Fibroblast of skin of left quadriceps (primary cell): ENCODE data around the gene PARD3.
"Not testable (repeated sequence)": the region's sequence is repeated elsewhere in the genome, so short reads cannot be mapped to it uniquely, and the experiment has no call there.

Experiments
- DNase-seq, 2 experiments: peaks; one replicate each; pipeline ENCODE4 v3.0.0-alpha.2; 2013; ENCODE audit warnings: low read depth in 2 of 2

Gene PARD3

GRCh38 chr10:34384372-34384771 lies 430.7 kb downstream of the PARD3 start:
- DNase-seq = no peak

GRCh38 chr10:34382626-34383025 lies 432.5 kb downstream of the PARD3 start:
- DNase-seq = no peak

DNA sequence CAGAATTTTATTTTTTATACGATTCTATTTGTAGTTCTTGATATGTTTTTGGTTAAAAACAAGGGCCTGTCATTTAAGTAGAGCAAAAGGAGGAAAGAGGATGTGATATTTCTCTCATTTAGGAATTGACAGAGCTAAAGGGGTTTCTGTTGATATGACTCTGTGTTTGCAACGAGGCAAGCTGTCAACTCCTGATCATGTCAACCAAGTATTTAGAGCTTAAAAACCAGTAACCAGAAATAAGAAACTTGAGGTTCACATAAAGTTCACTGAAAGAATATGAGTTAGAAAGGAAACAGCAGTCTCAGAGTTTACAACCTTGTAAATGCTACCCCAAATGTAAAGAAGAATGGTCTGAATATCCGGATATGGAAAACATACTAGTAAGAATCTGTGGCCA lies 434.2 kb downstream of the PARD3 start:
- DNase-seq = no peak

DNA sequence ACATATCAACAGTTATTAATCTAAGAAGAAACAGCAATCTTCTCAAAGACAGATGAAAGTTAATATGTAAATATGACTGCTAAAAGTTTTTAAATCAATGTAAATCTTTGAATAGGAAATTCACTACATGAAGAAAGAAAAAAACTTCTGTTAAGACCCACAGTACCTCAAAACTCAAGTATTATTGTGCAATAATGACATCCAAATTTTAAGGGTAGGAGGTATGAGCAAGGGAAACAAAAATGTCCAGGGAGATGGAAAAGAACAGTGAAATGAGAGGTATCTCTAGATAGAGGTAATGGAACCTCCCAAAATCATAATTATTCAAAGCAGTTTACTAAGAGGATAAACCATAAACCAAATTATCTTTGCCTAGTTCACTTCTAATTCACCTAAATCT lies 436.8 kb downstream of the PARD3 start:
- no peak for DNase-seq

GRCh38 chr10:34377833-34378232 lies 437.3 kb downstream of the PARD3 start:
- no peak for DNase-seq

DNA sequence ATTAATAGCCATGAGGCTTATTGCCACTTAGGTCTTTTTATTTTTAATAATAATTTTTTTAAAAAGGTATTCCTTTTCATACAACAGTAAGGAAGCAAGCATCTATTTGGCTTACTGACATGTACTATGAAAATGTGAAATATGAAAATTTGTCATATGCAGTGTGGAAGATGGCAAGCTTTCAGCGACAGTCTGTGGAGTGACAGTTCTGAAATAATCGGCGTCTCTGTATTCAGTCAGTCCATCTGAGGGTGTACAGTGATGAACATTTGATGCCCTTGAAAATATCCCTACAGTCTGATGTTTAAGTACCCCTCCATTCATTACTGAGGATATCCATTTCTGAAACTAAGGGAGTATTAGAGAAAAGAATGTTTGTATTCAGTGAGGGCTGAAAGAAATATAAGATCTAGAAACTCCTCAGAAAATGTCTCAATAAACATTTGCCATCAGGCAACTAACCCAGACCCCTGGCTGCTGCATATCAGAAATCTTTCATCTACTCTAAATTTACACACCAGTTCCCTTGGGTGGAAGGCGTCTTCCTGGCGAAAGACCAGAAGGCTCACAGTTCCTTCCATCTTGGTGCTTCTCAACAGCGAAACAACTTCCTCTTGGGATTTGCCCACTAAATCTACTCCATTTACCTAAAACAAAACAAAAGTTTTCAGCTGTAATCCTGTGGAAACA lies 440.6 kb downstream of the PARD3 start:
- no peak for DNase-seq

GRCh38 chr10:34373211-34373610 lies 441.9 kb downstream of the PARD3 start:
- DNase-seq = no peak

GRCh38 chr10:34372509-34372908 lies 442.6 kb downstream of the PARD3 start:
- DNase-seq = no peak

GRCh38 chr10:34370126-34370525 lies 445.0 kb downstream of the PARD3 start:
- no peak for DNase-seq

- no peak for DNase-seq
Observed at GRCh38 chr10:34369120-34369519, 446.0 kb downstream of the PARD3 start.

- DNase-seq = peak in 1 of 2 experiments; percentile 28
Observed at GRCh38 chr10:34364253-34365037, 450.7 kb downstream of the PARD3 start.

- DNase-seq = no peak
Observed at GRCh38 chr10:34360984-34361383, 454.1 kb downstream of the PARD3 start.

DNA sequence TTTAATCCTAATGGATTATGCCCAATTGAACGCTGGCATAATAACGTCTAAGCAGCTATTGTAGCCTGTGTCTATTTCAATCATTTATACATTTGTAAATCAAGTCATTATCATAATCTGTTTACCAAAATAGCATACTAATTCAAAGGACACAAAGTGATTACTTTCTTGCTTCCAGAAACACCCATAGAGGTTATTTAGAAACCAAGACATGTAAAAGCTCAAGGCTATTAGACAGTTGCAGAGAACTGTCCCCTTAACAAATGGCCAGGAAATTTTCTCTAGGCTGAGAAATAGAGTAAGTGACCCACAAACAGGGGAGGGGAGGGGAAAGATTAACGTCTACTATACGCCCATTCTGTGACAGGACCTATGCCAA lies 455.7 kb downstream of the PARD3 start:
- no peak for DNase-seq

DNA sequence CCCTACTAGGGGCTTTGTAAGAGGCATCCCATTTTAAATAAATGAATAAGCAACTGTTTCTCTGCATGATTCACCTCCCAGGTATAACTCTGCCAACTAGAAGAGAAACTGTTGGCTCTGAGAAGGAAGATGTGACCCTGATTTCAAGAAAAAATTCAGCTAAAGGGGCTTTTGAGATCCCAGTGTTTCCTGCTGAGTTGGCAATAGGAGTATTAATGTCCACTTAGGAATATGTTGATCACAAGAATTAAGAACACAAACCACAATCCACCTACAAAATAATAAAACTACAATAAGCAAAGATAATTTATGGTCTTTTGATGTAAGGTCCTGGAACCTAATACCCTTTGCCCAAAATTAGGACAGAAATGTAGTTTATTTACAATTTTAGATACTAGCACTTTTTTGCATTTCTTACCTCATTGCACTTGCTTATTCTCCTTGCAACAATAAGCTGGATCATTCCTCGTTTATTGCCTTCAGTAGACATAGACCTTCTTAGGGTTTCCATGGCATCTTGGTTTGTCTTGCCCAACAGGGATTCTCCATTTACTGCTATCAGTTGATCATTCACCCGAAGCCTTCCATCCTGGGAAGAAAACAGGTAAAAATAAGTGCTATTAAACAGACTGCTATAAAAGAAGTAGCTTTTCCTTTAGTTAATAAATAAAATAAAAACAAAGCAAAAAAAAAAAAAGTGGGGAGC lies 456.2 kb downstream of the PARD3 start:
- DNase-seq = no peak

DNA sequence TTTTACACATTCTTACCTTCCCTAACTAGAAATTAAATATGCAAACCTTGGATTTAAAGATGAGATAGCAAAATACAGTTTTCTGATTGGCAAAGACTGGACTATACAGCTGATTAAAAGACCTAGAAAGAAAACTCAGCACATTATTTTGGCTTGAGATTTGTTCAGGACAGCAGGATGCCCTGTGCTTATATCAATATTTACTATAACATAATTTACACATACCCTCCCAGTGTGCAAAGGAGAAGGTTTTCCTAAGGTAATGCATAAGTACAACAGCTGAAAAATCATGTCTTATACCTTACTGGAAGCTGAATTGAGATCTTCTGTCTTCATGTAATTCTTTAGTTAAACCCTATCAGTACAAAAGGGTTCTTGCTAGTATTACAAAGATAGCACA lies 458.6 kb downstream of the PARD3 start:
- no peak for DNase-seq

DNA sequence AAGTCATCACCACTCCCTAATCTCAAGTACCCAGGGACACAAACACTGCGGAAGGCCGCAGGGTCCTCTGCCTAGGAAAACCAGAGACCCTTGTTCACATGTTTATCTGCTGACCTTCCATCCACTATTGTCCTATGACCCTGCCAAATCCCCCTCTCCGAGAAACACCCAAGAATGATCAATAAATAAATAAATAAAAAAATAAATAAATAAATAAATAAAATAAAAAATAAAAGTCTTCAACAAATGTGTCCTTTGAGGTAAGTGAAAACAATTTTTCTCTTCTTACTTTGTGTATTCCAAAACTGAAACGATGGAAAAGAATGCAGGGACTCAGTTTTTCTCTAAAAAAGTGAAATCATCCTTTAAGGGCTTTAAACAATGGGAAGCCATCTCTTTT lies 461.6 kb downstream of the PARD3 start:
- DNase-seq = not testable (repeated sequence)

GRCh38 chr10:34352599-34353204 lies 462.4 kb downstream of the PARD3 start:
- DNase-seq = not testable (repeated sequence)

- DNase-seq = no peak
Observed at GRCh38 chr10:34351161-34351560, 463.9 kb downstream of the PARD3 start.

- DNase-seq = no peak
Observed at GRCh38 chr10:34348917-34349485, 466.1 kb downstream of the PARD3 start.

DNA sequence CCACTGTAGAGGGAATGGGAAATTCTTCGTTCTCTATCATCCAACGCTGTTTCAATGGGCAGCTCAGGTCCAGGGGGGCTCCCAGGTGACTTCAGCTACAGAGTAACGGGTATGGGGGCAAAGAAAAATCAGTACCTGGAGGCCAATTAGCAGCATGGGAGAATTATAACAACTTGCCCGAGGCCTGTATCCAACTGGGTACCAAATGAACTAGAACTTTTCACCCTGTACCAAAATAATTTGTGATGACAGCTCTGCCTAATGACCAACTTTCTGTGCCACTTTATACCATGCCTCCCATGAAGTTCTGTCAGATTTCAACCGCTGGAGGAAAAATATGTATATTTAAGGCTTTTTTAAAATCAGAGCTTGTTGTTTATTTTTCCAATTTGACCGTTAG lies 467.1 kb downstream of the PARD3 start:
- DNase-seq = no peak

GRCh38 chr10:34347131-34347530 lies 468.0 kb downstream of the PARD3 start:
- no peak for DNase-seq

DNA sequence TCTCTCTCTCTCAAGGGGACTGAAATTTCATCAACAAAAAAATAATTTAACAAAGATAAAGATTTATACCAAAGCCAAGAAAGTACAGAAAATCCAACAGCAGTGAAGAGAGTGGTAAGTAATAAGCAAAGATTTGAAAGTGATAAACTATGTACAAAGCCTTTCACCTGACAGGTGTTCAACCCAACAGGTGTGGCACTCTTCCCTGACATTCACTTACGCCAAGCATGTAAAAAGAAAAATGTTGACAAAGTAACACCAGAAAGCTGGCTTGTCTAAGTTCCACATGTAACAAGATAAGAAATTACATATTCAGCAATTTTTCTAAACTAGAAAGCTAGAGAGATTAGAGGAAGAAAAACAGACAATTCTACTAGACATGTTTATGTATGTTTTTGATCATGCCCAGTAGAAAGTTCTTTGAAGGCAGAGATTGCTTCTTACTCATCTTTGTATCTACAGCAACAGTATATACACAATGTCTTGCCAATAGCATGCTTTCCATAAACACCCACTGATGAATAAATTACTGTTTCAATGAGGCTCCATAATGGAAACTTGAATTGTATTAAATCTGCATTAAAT lies 468.5 kb downstream of the PARD3 start:
- no peak for DNase-seq
